GM12878 (cell line): ENCODE results near the gene ACE2. TPM values are rescaled to one million over a fixed set of nuclear protein-coding genes. Genes with fewer than 3 reads are reported as not detected.

ENCODE experiments used
- ATAC-seq: fragments of 200-7000 bp; cut with Tn5 transposase; 3 replicates; pipeline ENCODE4 v1.9.1; 2020; ENCODE audit warnings: mild to moderate bottlenecking, moderate library complexity
- BruUV-seq: library from RNA; stranded (reverse); fragments of 400-500 nt; replicated peaks from 2 replicates; lab custom pipeline; 2021; lab: Mats Ljungman, UMichigan
- CTCF ChIA-PET: fragments of 300-600 bp; sonication (Branson Sonifier 250); formaldehyde crosslinking; extraction: SDS; loops from one replicate; lab custom pipeline; 2021; ENCODE audit warnings: inconsistent platforms; lab: Yijun Ruan, JAX
- POLR2A ChIA-PET: fragments of 350-600 bp; formaldehyde crosslinking; extraction: SDS; loops from one replicate; lab custom pipeline; 2021; ENCODE audit warnings: inconsistent platforms; lab: Charles Lee
- RAD21 ChIA-PET: fragments of 300-600 bp; sonication (Branson Sonifier 250); formaldehyde crosslinking; loops from one replicate; lab custom pipeline; 2023; ENCODE audit warnings: antibody characterized with exemption; ENCODE audit not compliant: unreplicated experiment; lab: Charles Lee
- SMC1A ChIA-PET: fragments of 300-600 bp; sonication (Branson Sonifier 250); formaldehyde crosslinking; loops from one replicate; lab custom pipeline; 2023; ENCODE audit not compliant: unreplicated experiment, uncharacterized antibody; lab: Charles Lee
- DNase-seq: peaks from one replicate; pipeline ENCODE4 v3.0.0-alpha.2; 2011; ENCODE audit warnings: low read depth, low spot score
- FAIRE-seq: peaks from 3 replicates; lab custom pipeline; 2011; peaks lifted over from hg19 to GRCh38; lab: Jason Lieb, UNC
- H2AFZ ChIP-seq: 2 replicates; pipeline ENCODE4 v1.6.0; 2011; ENCODE audit warnings: low read depth, low read length, control low read depth; ENCODE audit not compliant: control insufficient read depth
- H3K27ac ChIP-seq: 2 replicates; pipeline ENCODE4 v1.5.1; 2011; ENCODE audit warnings: control low read depth; ENCODE audit not compliant: control insufficient read depth, insufficient read depth
- H3K27me3 ChIP-seq, 2 experiments: replicated peaks in 1 of 2; 2 replicates each; pipeline versions ENCODE4 v1.6.0 to v1.6.1; 2011; ENCODE audit warnings: low read length in 1 of 2; ENCODE audit not compliant: control insufficient read depth in 2 of 2, insufficient read depth in 2 of 2
- H3K36me3 ChIP-seq, 2 experiments: 2 replicates each; pipeline ENCODE4 v1.5.1; 2011; ENCODE audit warnings: low read length in 1 of 2; ENCODE audit not compliant: control insufficient read depth in 2 of 2, insufficient read depth in 2 of 2
- H3K4me1 ChIP-seq: 2 replicates; pipeline ENCODE4 v1.6.1; 2011; ENCODE audit warnings: mild to moderate bottlenecking, low read length, moderate library complexity, mixed read lengths; ENCODE audit not compliant: control insufficient read depth, insufficient read depth
- H3K4me2 ChIP-seq: 2 replicates; pipeline ENCODE4 v1.6.0; 2011; ENCODE audit warnings: control low read depth; ENCODE audit not compliant: control insufficient read depth, insufficient read depth
- H3K4me3 ChIP-seq: fragments of 200-600 bp; sonication (generic); 2 replicates; pipeline ENCODE4 v1.5.1; 2016
- H3K79me2 ChIP-seq: 2 replicates; pipeline ENCODE4 v1.6.0; 2011; ENCODE audit warnings: low read length; ENCODE audit not compliant: control insufficient read depth, insufficient read depth
- H3K9ac ChIP-seq: 2 replicates; pipeline ENCODE4 v1.8.0; 2011; ENCODE audit warnings: low read length, control low read depth, mixed read lengths; ENCODE audit not compliant: control insufficient read depth, insufficient read depth
- H3K9me3 ChIP-seq: replicated peaks from 3 replicates; pipeline ENCODE4 v1.5.1; 2011; ENCODE audit warnings: mild to moderate bottlenecking, low read length; ENCODE audit not compliant: control insufficient read depth, insufficient read depth
- H4K20me1 ChIP-seq: 2 replicates; pipeline ENCODE4 v1.6.0; 2011; ENCODE audit not compliant: control insufficient read depth, insufficient read depth
- ATF2 ChIP-seq: IDR thresholded peaks from 2 replicates; pipeline ENCODE4 v1.6.1; 2012; ENCODE audit warnings: low read length, inconsistent platforms
- CREM ChIP-seq: IDR thresholded peaks from 2 replicates; pipeline ENCODE4 v1.6.1; 2014; ENCODE audit warnings: antibody characterized with exemption, low read depth
- E2F4 ChIP-seq: IDR thresholded peaks from 2 replicates; pipeline ENCODE4 v1.6.1; 2012; ENCODE audit warnings: low read depth, low read length, improper control_type of control experiment
- ESRRA ChIP-seq: IDR thresholded peaks from 2 replicates; pipeline ENCODE4 v1.6.1; 2012; ENCODE audit warnings: mild to moderate bottlenecking, low read length, improper control_type of control experiment
- HDAC2 ChIP-seq: fragments of 200-600 bp; sonication (generic); IDR thresholded peaks from 2 replicates; pipeline ENCODE4 v1.6.1; 2017
- KDM1A ChIP-seq: fragments of 200-600 bp; sonication (generic); IDR thresholded peaks from 2 replicates; pipeline ENCODE4 v1.6.1; 2016; ENCODE audit warnings: borderline replicate concordance
- PKNOX1 ChIP-seq: fragments of 450-650 bp; IDR thresholded peaks from 2 replicates; pipeline ENCODE4 v1.6.1; 2016; ENCODE audit warnings: mild to moderate bottlenecking
- RB1 ChIP-seq: fragments of 450-650 bp; formaldehyde crosslinking; IDR thresholded peaks from 2 replicates; pipeline ENCODE4 v1.6.1; 2017; ENCODE audit warnings: mild to moderate bottlenecking, borderline replicate concordance
- RUNX3 ChIP-seq: IDR thresholded peaks from 2 replicates; pipeline ENCODE4 v1.6.1; 2012; ENCODE audit warnings: low read length, inconsistent platforms
- SIN3A ChIP-seq: IDR thresholded peaks from 2 replicates; pipeline ENCODE4 v1.6.1; 2012; ENCODE audit warnings: low read depth, low read length, improper control_type of control experiment
- STAT3 ChIP-seq: IDR thresholded peaks from 2 replicates; pipeline ENCODE4 v1.6.1; 2011; ENCODE audit warnings: low read depth, low read length, improper control_type of control experiment
- WGBS: methylation state at CpG from one replicate; pipeline ENCODE4 v1.1.6; 2016; ENCODE audit warnings: low lambda C conversion rate; ENCODE audit not compliant: insufficient replicate concordance, insufficient coverage; ENCODE audit errors: missing lambda C conversion rate; 5-methylcytosine and 5-hydroxymethylcytosine counted together
- in situ Hi-C: fragments of 300-500 bp; cut with MboI; formaldehyde crosslinking; loops from 9 replicates; pipeline ENCODE4 v1.14.3; 2018; ENCODE audit warnings: mixed read lengths
- intact Hi-C: fragments of 100-400 bp; cut with micrococcal nuclease; formaldehyde crosslinking; loops from one replicate; pipeline ENCODE4 v1.14.2; 2022; ENCODE audit not compliant: unreplicated experiment
- polyA plus RNA-seq, 11 experiments: library from polyadenylated mRNA; depleted of rRNA in 4 of 11; unstranded in 6 of 11; stranded (reverse) in 5 of 11; fragments of >200 nt; fragmentation: Nextera tagmentation in 4 of 11; fragmentation: Illumina TruSeq in 1 of 11; extraction: Ambion mirVana in 4 of 11; extraction: Trizol in 1 of 11; gene quantifications; 1 replicate in 1 of 11; 2 replicates in 10 of 11; pipeline versions ENCODE4 v1.2.1 to v1.2.3, GENCODE V29; 2011 to 2016; ENCODE audit warnings: inconsistent platforms in 2 of 11, missing spikeins in 2 of 11, low read depth in 1 of 11
- total RNA-seq, 4 experiments: library from RNA; depleted of rRNA in 3 of 4; stranded (reverse); fragments of >200 nt in 3 of 4; fragmentation: Illumina TruSeq in 1 of 4; extraction: Trizol in 1 of 4; gene quantifications; 2 replicates each; pipeline versions ENCODE4 v1.2.1 to v1.2.3, GENCODE V29; 2013 to 2021
- TF ChIP-seq, protein P1 (sequence below): IDR thresholded peaks from 2 replicates; pipeline ENCODE4 v1.6.1; 2012; ENCODE audit warnings: low read depth, low read length, improper control_type of control experiment

Gene ACE2
- total and polyA plus RNA-seq, 10 of the 15 experiments (the other 5 are each of a cell fraction or from before 2014, with no cell fraction given) = 0.04 TPM; not detected in 9

DNA sequence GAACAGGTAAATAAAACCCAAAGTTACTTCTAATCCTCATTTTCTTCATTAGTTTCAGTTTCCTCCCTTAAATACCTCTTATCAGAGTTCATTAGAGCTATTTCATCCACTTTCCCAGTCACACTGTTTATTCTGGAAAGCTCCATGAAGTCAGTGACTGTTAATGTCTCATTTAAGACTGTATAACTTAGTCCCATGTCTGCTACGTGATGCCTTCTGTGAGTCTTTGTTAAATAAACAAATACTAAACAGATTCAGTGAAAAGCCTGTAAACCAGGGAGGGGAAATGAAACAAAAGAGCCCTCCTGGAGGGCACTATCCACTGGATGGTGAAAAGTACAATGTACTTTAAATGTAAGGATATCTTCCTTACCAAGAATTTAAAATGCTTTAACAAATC lies 24.7 kb downstream of the ACE2 start:
- Histone ChIP-seq H3K79me2 (no peaks in the 10 kb centered on the region), H3K4me3 (no peak overlapping the region), H3K9me3 (no peaks in the 10 kb centered on the region), H3K27me3 (peaks cover 2 to 4% of the 10 kb centered on the region in 2 experiments; a peak in 3 of 4 replicates), H3K4me1 (no peaks in the 10 kb centered on the region), H4K20me1 (no peaks in the 10 kb centered on the region), H3K4me2 (no peak overlapping the region), H3K36me3 (no peaks in the 10 kb centered on the region), H3K27ac (no peak overlapping the region), H3K9ac (no peak overlapping the region), H2AFZ (no peak overlapping the region)
- POLR2A ChIA-PET = no interaction called here
- SMC1A ChIA-PET = no interaction called here
- DNase-seq = no peak
- RAD21 ChIA-PET = no interaction called here
- CTCF ChIA-PET = interaction anchor here (1.1 kb wide), 1 partner anchor 11 kb away, joined by 3 read pairs; no protein-coding TSS in a partner anchor
- in situ Hi-C loops (no loop called here), intact Hi-C loops (no loop called here)
- no peak for ATAC-seq
- TF ChIP-seq HDAC2 (no peak), RUNX3 (no peak), CREM (no peak), KDM1A (no peak), ESRRA (no peak), STAT3 (no peak), PKNOX1 (no peak), ATF2 (no peak), E2F4 (no peak), RB1 (no peak), SIN3A (no peak)
- TF ChIP-seq, protein P1, sequence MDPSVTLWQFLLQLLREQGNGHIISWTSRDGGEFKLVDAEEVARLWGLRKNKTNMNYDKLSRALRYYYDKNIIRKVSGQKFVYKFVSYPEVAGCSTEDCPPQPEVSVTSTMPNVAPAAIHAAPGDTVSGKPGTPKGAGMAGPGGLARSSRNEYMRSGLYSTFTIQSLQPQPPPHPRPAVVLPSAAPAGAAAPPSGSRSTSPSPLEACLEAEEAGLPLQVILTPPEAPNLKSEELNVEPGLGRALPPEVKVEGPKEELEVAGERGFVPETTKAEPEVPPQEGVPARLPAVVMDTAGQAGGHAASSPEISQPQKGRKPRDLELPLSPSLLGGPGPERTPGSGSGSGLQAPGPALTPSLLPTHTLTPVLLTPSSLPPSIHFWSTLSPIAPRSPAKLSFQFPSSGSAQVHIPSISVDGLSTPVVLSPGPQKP = no peak
- BruUV-seq = no TSS peak
- FAIRE-seq = no peak
- WGBS = 0% methylated on average over 1 of the region's 1 CpG
